Heart left ventricle (tissue), 13 donors: ENCODE data around the gene PLA2G7.

Source experiments
- POLR2A ChIP-seq, 2 donors: fragments of 450-650 bp; IDR thresholded peaks; one replicate each; pipeline ENCODE4 v1.6.1; 2017; ENCODE audit warnings: antibody characterized with exemption in 2 of 2, mild to moderate bottlenecking in 2 of 2, moderate library complexity in 2 of 2
- TF ChIP-seq, protein P1 (sequence below), 12 donors: fragments of 200-600 bp; sonication (generic) in 4 of 12; IDR thresholded peaks; one replicate each; pipeline versions ENCODE4 v1.5.0 to v1.8.0; 2018 to 2022; ENCODE audit warnings: antibody characterized with exemption in 12 of 12, mild to moderate bottlenecking in 5 of 12
- donor health status: ischemic (EF 13 %, LVEDD 7.1; RV severe dilation, severe dysfunction).
- donor health status: DM: no; HTN: yes; CAD: no.
- donor health status: DM: no; HTN: no; CAD: no.
- donor health status: ischemic (EF 25% LVEDD 6.9; RV normal size, moderate dysfunction).
- donor health status: ischemic (EF 25% LVEDD 5.7; RV mildly dilated, moderate dysfunction).
- donor health status: ischemic (EF 35%, LVEDD 5.7; RV mildly dilated, moderate dysfunction).
- donor health status: nonischemic (EF 11% LVEDD 7.7; RV severe dilation, severe dysfunction).
- donor health status: DM: yes; HTN: yes; CAD: no.
- donor health status: PGD.
- donor health status: ischemic (EF 29% LVEDD 5.4; RV normal size, mild dysfunction).
- donor health status: nonischemic (EF 23%, LVEDD 6.1; RV moderate dilation, normal function).

DNA sequence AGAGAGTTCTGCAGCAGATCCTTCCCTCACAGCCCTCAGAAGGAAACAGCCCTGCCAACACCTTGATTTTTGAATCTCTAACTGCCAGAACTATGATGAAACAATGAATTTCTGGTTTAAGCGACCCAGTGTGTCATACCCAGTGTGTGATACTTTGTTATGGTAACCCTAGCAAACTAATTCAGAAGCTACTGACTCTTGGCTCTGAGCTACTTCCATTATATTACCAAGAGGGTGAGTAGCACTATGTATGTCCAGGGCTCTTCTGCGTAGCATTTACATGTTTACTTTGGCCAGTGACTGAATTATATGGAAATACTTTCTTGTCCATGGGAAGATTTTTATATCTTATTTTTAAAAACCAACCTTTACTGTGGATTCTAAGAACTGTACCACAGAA lies 28.3 kb upstream of the PLA2G7 start:
- TF ChIP-seq, protein P1, sequence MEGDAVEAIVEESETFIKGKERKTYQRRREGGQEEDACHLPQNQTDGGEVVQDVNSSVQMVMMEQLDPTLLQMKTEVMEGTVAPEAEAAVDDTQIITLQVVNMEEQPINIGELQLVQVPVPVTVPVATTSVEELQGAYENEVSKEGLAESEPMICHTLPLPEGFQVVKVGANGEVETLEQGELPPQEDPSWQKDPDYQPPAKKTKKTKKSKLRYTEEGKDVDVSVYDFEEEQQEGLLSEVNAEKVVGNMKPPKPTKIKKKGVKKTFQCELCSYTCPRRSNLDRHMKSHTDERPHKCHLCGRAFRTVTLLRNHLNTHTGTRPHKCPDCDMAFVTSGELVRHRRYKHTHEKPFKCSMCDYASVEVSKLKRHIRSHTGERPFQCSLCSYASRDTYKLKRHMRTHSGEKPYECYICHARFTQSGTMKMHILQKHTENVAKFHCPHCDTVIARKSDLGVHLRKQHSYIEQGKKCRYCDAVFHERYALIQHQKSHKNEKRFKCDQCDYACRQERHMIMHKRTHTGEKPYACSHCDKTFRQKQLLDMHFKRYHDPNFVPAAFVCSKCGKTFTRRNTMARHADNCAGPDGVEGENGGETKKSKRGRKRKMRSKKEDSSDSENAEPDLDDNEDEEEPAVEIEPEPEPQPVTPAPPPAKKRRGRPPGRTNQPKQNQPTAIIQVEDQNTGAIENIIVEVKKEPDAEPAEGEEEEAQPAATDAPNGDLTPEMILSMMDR (IDR thresholded peaks at IDR 0.05), result no peak
- no peak for TF ChIP-seq POLR2A (IDR thresholded peaks at IDR 0.05)
